Neural cell (in vitro differentiated cells): ENCODE results near the gene DIP2C. TPM values are rescaled to one million over a fixed set of nuclear protein-coding genes. Genes with fewer than 3 reads are reported as not detected.

Experiments used
- H2AFZ ChIP-seq: fragments of 200-600, 300-800 bp; sonication (generic), shearing (Covaris generic); 2 replicates; pipeline ENCODE4 v1.6.0; 2014; ENCODE audit warnings: low read depth, mild to moderate bottlenecking, antibody characterized with exemption, low read length, moderate library complexity
- H3F3A ChIP-seq: fragments of 200-600 bp; shearing (Covaris generic); 2 replicates; pipeline ENCODE4 v1.6.1; 2016; ENCODE audit warnings: mild to moderate bottlenecking, moderate library complexity, mixed read lengths, antibody characterized with exemption, low read length; ENCODE audit not compliant: insufficient read depth, poor library complexity, severe bottlenecking
- H3K27ac ChIP-seq: fragments of 200-600, 300-800 bp; sonication (generic), shearing (Covaris generic); 2 replicates; pipeline ENCODE4 v1.5.1; 2014; ENCODE audit warnings: mild to moderate bottlenecking, low read length, moderate library complexity
- H3K27me3 ChIP-seq: fragments of 300-800, 200-600 bp; sonication (generic), shearing (Covaris generic); 2 replicates; pipeline ENCODE4 v1.6.0; 2014; ENCODE audit warnings: mild to moderate bottlenecking, low read depth, low read length, moderate library complexity; ENCODE audit not compliant: insufficient read depth
- H3K36me3 ChIP-seq: fragments of 300-800, 200-600 bp; sonication (generic), shearing (Covaris generic); 2 replicates; pipeline ENCODE4 v1.5.1; 2014; ENCODE audit warnings: mild to moderate bottlenecking, antibody characterized with exemption, low read length, moderate library complexity; ENCODE audit not compliant: insufficient read depth
- H3K4me2 ChIP-seq: fragments of 300-800, 200-600 bp; sonication (generic), shearing (Covaris generic); 2 replicates; pipeline ENCODE4 v1.6.0; 2014; ENCODE audit warnings: mild to moderate bottlenecking, low read length
- H3K4me3 ChIP-seq: fragments of 300-800, 200-600 bp; sonication (generic), shearing (Covaris generic); 2 replicates; pipeline ENCODE4 v1.5.1; 2014; ENCODE audit warnings: mild to moderate bottlenecking, low read length, moderate library complexity
- H3K79me2 ChIP-seq: fragments of 200-600 bp; shearing (Covaris generic); replicated peaks from 2 replicates; pipeline ENCODE4 v1.6.0; 2014; ENCODE audit warnings: mild to moderate bottlenecking, low read length, moderate library complexity; ENCODE audit not compliant: insufficient read depth
- H3K9ac ChIP-seq: fragments of 300-800, 200-600 bp; sonication (generic), shearing (Covaris generic); 2 replicates; pipeline ENCODE4 v1.6.1; 2016; ENCODE audit warnings: mild to moderate bottlenecking, low read length, mixed read lengths
- H3K9me2 ChIP-seq: fragments of 200-600 bp; shearing (Covaris generic); 2 replicates; pipeline ENCODE4 v1.6.1; 2016; ENCODE audit warnings: mild to moderate bottlenecking, low read length, mixed read lengths; ENCODE audit not compliant: insufficient read depth
- H3K9me3 ChIP-seq: fragments of 200-600, 300-800 bp; sonication (generic), shearing (Covaris generic); 2 replicates; pipeline ENCODE4 v1.6.1; 2016; ENCODE audit warnings: mild to moderate bottlenecking, mixed run types, low read length, moderate library complexity, mixed read lengths
- H4K20me1 ChIP-seq: fragments of 200-600 bp; shearing (Covaris generic); 2 replicates; pipeline ENCODE4 v1.6.1; 2016; ENCODE audit warnings: mild to moderate bottlenecking, mixed run types; ENCODE audit not compliant: insufficient read depth
- CTCF ChIP-seq: fragments of 450-650 bp; IDR thresholded peaks from 2 replicates; pipeline ENCODE4 v1.5.1; 2014; ENCODE audit warnings: antibody characterized with exemption, mild to moderate bottlenecking, moderate library complexity; ENCODE audit not compliant: poor library complexity, severe bottlenecking
- EP300 ChIP-seq: fragments of 450-650 bp; conservative IDR thresholded peaks from 2 replicates; pipeline ENCODE4 v1.6.1; 2014; ENCODE audit warnings: antibody characterized with exemption, mild to moderate bottlenecking, moderate library complexity; ENCODE audit not compliant: poor library complexity, severe bottlenecking
- EZH2 ChIP-seq: fragments of 200-600, 300-800 bp; shearing (Covaris generic), sonication (generic); IDR thresholded peaks from 2 replicates; pipeline ENCODE4 v1.6.1; 2014; ENCODE audit warnings: antibody characterized with exemption, low read length, borderline replicate concordance, mild to moderate bottlenecking; ENCODE audit not compliant: insufficient read depth, poor library complexity, severe bottlenecking
- MXI1 ChIP-seq: fragments of 450-650 bp; conservative IDR thresholded peaks from 2 replicates; pipeline ENCODE4 v1.6.1; 2014; ENCODE audit warnings: antibody characterized with exemption, mild to moderate bottlenecking; ENCODE audit not compliant: poor library complexity, severe bottlenecking
- POLR2AphosphoS5 ChIP-seq: IDR thresholded peaks from 2 replicates; pipeline ENCODE4 v1.6.1; 2012
- RAD21 ChIP-seq: fragments of 450-650 bp; conservative IDR thresholded peaks from 2 replicates; pipeline ENCODE4 v1.6.1; 2014; ENCODE audit warnings: antibody characterized with exemption, mild to moderate bottlenecking, moderate library complexity
- REST ChIP-seq: IDR thresholded peaks from 2 replicates; pipeline ENCODE4 v1.6.1; 2012; ENCODE audit warnings: borderline replicate concordance
- SMC3 ChIP-seq: fragments of 450-650 bp; conservative IDR thresholded peaks from 2 replicates; pipeline ENCODE4 v1.6.1; 2014; ENCODE audit warnings: antibody characterized with exemption, mild to moderate bottlenecking, moderate library complexity; ENCODE audit not compliant: poor library complexity
- TAF1 ChIP-seq: IDR thresholded peaks from 2 replicates; pipeline ENCODE4 v1.6.1; 2012; ENCODE audit warnings: low read depth
- polyA plus RNA-seq: library from polyadenylated mRNA; depleted of rRNA; stranded (reverse); fragments of >200 nt; gene quantifications from 2 replicates; pipeline ENCODE4 v1.2.3, GENCODE V29; 2014

The DIP2C gene
- polyA plus RNA-seq, 1 donor from 2014 or later: 24.1 TPM

- no peak overlapping the region for H3K27ac ChIP-seq
- H3K9me3 ChIP-seq: no peaks in the 10 kb centered on the region
- H3K27me3 ChIP-seq: no peaks in the 10 kb centered on the region
- H3K36me3 ChIP-seq: peaks cover 4% of the 10 kb centered on the region
- H3F3A ChIP-seq: no peaks in the 10 kb centered on the region
- TF ChIP-seq REST (no peak), MXI1 (no peak), EP300 (no peak), EZH2 (no peak), POLR2AphosphoS5 (no peak), SMC3 (no peak), TAF1 (no peak), RAD21 (no peak), CTCF (no peak)
- no peak overlapping the region for H3K9ac ChIP-seq
- H3K79me2 ChIP-seq: peaks cover 82% of the 10 kb centered on the region
- H4K20me1 ChIP-seq: peaks cover 5% of the 10 kb centered on the region
- no peak overlapping the region for H2AFZ ChIP-seq
- no peak overlapping the region for H3K4me2 ChIP-seq
- H3K4me3 ChIP-seq: no peak overlapping the region
- no peaks in the 10 kb centered on the region for H3K9me2 ChIP-seq
These were observed 58.2 kb downstream of the DIP2C start for GRCh38 chr10:631266-631665.

DNA sequence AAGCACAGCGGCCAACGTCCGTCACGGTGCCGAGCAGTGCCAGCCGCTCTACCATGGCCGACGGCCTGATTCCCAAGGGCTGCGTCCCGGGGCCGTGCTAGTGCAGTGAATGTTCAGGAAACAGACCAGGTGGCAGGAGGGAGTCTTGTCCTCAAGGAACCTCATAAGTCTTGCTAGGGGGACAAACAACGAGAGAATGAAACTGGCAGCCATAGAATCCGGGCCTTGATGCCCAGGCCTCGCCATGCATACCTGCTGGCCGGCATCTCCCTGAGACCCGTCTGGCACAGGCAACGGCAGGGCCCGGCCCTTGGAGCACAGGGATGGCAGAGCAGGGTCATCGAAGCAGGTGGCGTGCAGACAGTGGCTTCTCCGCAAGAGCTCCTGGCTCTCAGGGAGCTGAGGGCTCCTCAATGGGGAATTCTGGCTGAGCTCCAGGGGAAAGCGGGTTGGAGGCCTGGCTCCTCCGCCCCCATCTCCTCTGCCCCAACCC lies 58.8 kb downstream of the DIP2C start:
- Histone ChIP-seq H3K27me3 (no peaks in the 10 kb centered on the region), H3K36me3 (peaks cover 4% of the 10 kb centered on the region), H3K4me3 (no peak overlapping the region), H3K4me2 (no peak overlapping the region), H3K9me2 (no peaks in the 10 kb centered on the region), H3K27ac (no peak overlapping the region), H3K79me2 (peaks cover 79% of the 10 kb centered on the region), H3F3A (no peaks in the 10 kb centered on the region), H3K9ac (no peak overlapping the region), H2AFZ (no peak overlapping the region), H4K20me1 (peaks cover 8% of the 10 kb centered on the region), H3K9me3 (no peaks in the 10 kb centered on the region)
- TF ChIP-seq EP300 (no peak), SMC3 (no peak), REST (no peak), MXI1 (no peak), CTCF (no peak), TAF1 (no peak), EZH2 (no peak), POLR2AphosphoS5 (no peak), RAD21 (no peak)
